HG03097 (cell line): ENCODE measurements around the gene TNFRSF14.

Experiments
- ATAC-seq: cut with Tn5 transposase; IDR thresholded peaks from one replicate; pipeline ENCODE4 v1.9.1; 2021; ENCODE audit not compliant: unreplicated experiment, low FRiP score

TNFRSF14 gene

GRCh38 chr1:2597441-2598328, 41.5 kb downstream of the TNFRSF14 start:
- no peak for ATAC-seq

- no peak for ATAC-seq
These were observed 42.3 kb downstream of the TNFRSF14 start for GRCh38 chr1:2598329-2598931.

GRCh38 chr1:2601721-2602303, 45.6 kb downstream of the TNFRSF14 start:
- no peak for ATAC-seq

- ATAC-seq = no peak
These were observed 46.2 kb downstream of the TNFRSF14 start for GRCh38 chr1:2602311-2602835.

GRCh38 chr1:2602866-2603520, 46.8 kb downstream of the TNFRSF14 start:
- ATAC-seq = no peak

GRCh38 chr1:2603521-2604155, 47.5 kb downstream of the TNFRSF14 start:
- ATAC-seq = no peak

GRCh38 chr1:2604156-2604843, 48.1 kb downstream of the TNFRSF14 start:
- ATAC-seq = no peak

- no peak for ATAC-seq
These were observed 48.8 kb downstream of the TNFRSF14 start for GRCh38 chr1:2604844-2605508.

- ATAC-seq = no peak
These were observed 49.6 kb downstream of the TNFRSF14 start for GRCh38 chr1:2605509-2606395.

GRCh38 chr1:2606396-2606880, 50.3 kb downstream of the TNFRSF14 start:
- no peak for ATAC-seq

- no peak for ATAC-seq
These were observed 50.9 kb downstream of the TNFRSF14 start for GRCh38 chr1:2606881-2607621.

- no peak for ATAC-seq
These were observed 51.5 kb downstream of the TNFRSF14 start for GRCh38 chr1:2607641-2608091.

- no peak for ATAC-seq
These were observed 53.3 kb downstream of the TNFRSF14 start for GRCh38 chr1:2609319-2610035.

GRCh38 chr1:2610036-2610959, 54.1 kb downstream of the TNFRSF14 start:
- no peak for ATAC-seq

- no peak for ATAC-seq
These were observed 54.9 kb downstream of the TNFRSF14 start for GRCh38 chr1:2611031-2611501.
